HepG2 (cell line): ENCODE measurements around the gene CHST3. TPM values are rescaled to one million over a fixed set of nuclear protein-coding genes. Genes with fewer than 3 reads are reported as not detected.
A peak's percentile ranks its signal among the peaks of the same experiment; 100 is the strongest.

Experiments used
- ATAC-seq: fragments of 200-7000 bp; cut with Tn5 transposase; 3 replicates; pipeline ENCODE4 v1.9.1; 2020; ENCODE audit warnings: mild to moderate bottlenecking, moderate library complexity
- BruUV-seq: library from RNA; stranded (reverse); fragments of 400-500 nt; replicated peaks from 2 replicates; lab custom pipeline; 2021; lab: Mats Ljungman, UMichigan
- CTCF ChIA-PET: fragments of 300-600 bp; formaldehyde crosslinking; extraction: SDS; loops from one replicate; lab custom pipeline; 2021; ENCODE audit warnings: low total read pairs, inconsistent platforms, low intra/inter-chr PET ratio; lab: Yijun Ruan, JAX
- POLR2A ChIA-PET: fragments of 350-600 bp; sonication (Branson Sonifier 250); formaldehyde crosslinking; loops from one replicate; lab custom pipeline; 2020; ENCODE audit warnings: antibody characterized with exemption, inconsistent platforms; lab: Yijun Ruan, JAX
- DNase-seq: peaks from one replicate; pipeline ENCODE4 v3.0.0-alpha.2; 2015; ENCODE audit warnings: low spot score
- FAIRE-seq: peaks from 3 replicates; lab custom pipeline; 2011; peaks lifted over from hg19 to GRCh38; lab: Jason Lieb, UNC
- H2AFZ ChIP-seq: one replicate; pipeline ENCODE4 v1.6.1; 2011; ENCODE audit warnings: low read length, inconsistent platforms
- H3K27ac ChIP-seq: fragments of 300-600 bp; 3 replicates; pipeline ENCODE4 v1.8.0; 2011; ENCODE audit warnings: mixed run types, mild to moderate bottlenecking, mixed read lengths, low read length, inconsistent platforms; ENCODE audit not compliant: insufficient read depth; ENCODE audit errors: extremely low read length
- H3K27me3 ChIP-seq, 2 experiments: fragments of 200-600 bp in 1 of 2; 2 replicates in 1 of 2; 3 replicates in 1 of 2; pipeline versions ENCODE4 v1.6.0 to v1.8.0; 2011; ENCODE audit warnings: low read length in 2 of 2, mild to moderate bottlenecking in 2 of 2, moderate library complexity in 2 of 2, inconsistent platforms in 1 of 2; ENCODE audit not compliant: insufficient read depth in 2 of 2, control insufficient read depth in 1 of 2
- H3K36me3 ChIP-seq, 2 experiments: fragments of 200-600 bp in 1 of 2; replicated peaks in 1 of 2; 2 replicates in 1 of 2; 3 replicates in 1 of 2; pipeline versions ENCODE4 v1.5.1 to v1.8.0; 2011; ENCODE audit warnings: low read length in 2 of 2, inconsistent platforms in 1 of 2; ENCODE audit not compliant: insufficient read depth in 2 of 2, control insufficient read depth in 1 of 2
- H3K4me1 ChIP-seq: 2 replicates; pipeline ENCODE4 v1.5.1; 2012; ENCODE audit warnings: low read length, inconsistent platforms; ENCODE audit not compliant: insufficient read depth
- H3K4me2 ChIP-seq: 2 replicates; pipeline ENCODE4 v1.6.0; 2011; ENCODE audit warnings: low read depth, low read length, inconsistent platforms
- H3K4me3 ChIP-seq, 3 experiments: fragments of 200-600 bp in 1 of 3; sonication (generic), shearing (Covaris generic) in 1 of 3; replicated peaks in 1 of 3; 2 replicates each; pipeline ENCODE4 v1.5.1; 2011 to 2016; ENCODE audit warnings: low read length in 3 of 3, inconsistent platforms in 2 of 3, low read depth in 2 of 3, mild to moderate bottlenecking in 2 of 3, control low read depth in 1 of 3, mixed read lengths in 1 of 3; ENCODE audit not compliant: insufficient read depth in 1 of 3
- H3K79me2 ChIP-seq: one replicate; pipeline ENCODE4 v1.6.1; 2011; ENCODE audit warnings: low read length, inconsistent platforms; ENCODE audit not compliant: insufficient read depth
- H3K9ac ChIP-seq: 2 replicates; pipeline ENCODE4 v1.6.0; 2011; ENCODE audit warnings: mild to moderate bottlenecking, low read depth, low read length, inconsistent platforms; ENCODE audit not compliant: insufficient read depth
- H3K9me3 ChIP-seq: 2 replicates; pipeline ENCODE4 v1.5.1; 2012; ENCODE audit warnings: mild to moderate bottlenecking, low read length
- H4K20me1 ChIP-seq: 2 replicates; pipeline ENCODE4 v1.6.0; 2011; ENCODE audit warnings: inconsistent platforms, mild to moderate bottlenecking, low read length, moderate library complexity; ENCODE audit not compliant: insufficient read depth
- HNF1A ChIP-seq, 2 experiments: sonication (generic) in 1 of 2; formaldehyde crosslinking in 1 of 2; IDR thresholded peaks; 2 replicates each; pipeline versions ENCODE4 v1.4.0 to v1.6.1; 2016 to 2020; ENCODE audit warnings: borderline replicate concordance in 1 of 2, low read depth in 1 of 2, mild to moderate bottlenecking in 1 of 2, missing genetic modification reagents in 1 of 2
- HNRNPL ChIP-seq: fragments of 200-400 bp; formaldehyde crosslinking; IDR thresholded peaks from 2 replicates; pipeline ENCODE4 v1.6.1; 2017; ENCODE audit warnings: mild to moderate bottlenecking, low read depth, low read length
- IRF2 ChIP-seq: IDR thresholded peaks from 2 replicates; pipeline ENCODE4 v1.6.1; 2018; ENCODE audit warnings: missing genetic modification reagents, missing compliant biosample characterization
- ZBTB33 ChIP-seq: sonication (generic); formaldehyde crosslinking; IDR thresholded peaks from 2 replicates; pipeline ENCODE4 v1.4.0; 2020; ENCODE audit warnings: missing genetic modification reagents
- ZNF337 ChIP-seq: sonication (generic); formaldehyde crosslinking; IDR thresholded peaks from 2 replicates; pipeline ENCODE4 v1.5.1; 2020; ENCODE audit warnings: missing genetic modification reagents, low read depth, mild to moderate bottlenecking, borderline replicate concordance
- ZNF382 ChIP-seq: sonication (generic); formaldehyde crosslinking; IDR thresholded peaks from 2 replicates; pipeline ENCODE4 v1.5.0; 2020; ENCODE audit warnings: missing genetic modification reagents, mild to moderate bottlenecking, borderline replicate concordance
- ZNF44 ChIP-seq: sonication (generic); formaldehyde crosslinking; IDR thresholded peaks from 2 replicates; pipeline ENCODE4 v1.5.1; 2020; ENCODE audit warnings: mild to moderate bottlenecking, missing genetic modification reagents
- ZNF687 ChIP-seq: sonication (generic); formaldehyde crosslinking; IDR thresholded peaks from 2 replicates; pipeline ENCODE4 v1.5.1; 2020; ENCODE audit warnings: mild to moderate bottlenecking, missing genetic modification reagents, moderate library complexity
- WGBS: methylation state at CpG from one replicate; pipeline ENCODE4 v1.1.6; 2017; ENCODE audit warnings: low lambda C conversion rate; 5-methylcytosine and 5-hydroxymethylcytosine counted together
- in situ Hi-C: cut with HindIII; loops from 2 replicates; pipeline ENCODE4 v1.10.0; 2017; ENCODE audit warnings: low pct_unique_long_range_greater_than_20kb; ENCODE audit not compliant: extremely low pct_ligation_motif_present
- intact Hi-C: fragments of 100-400 bp; cut with micrococcal nuclease; formaldehyde crosslinking; loops from one replicate; pipeline ENCODE4 v1.10.0; 2022; ENCODE audit not compliant: unreplicated experiment
- polyA plus RNA-seq, 8 experiments: library from polyadenylated mRNA; depleted of rRNA in 3 of 8; stranded (reverse) in 7 of 8; unstranded in 1 of 8; fragments of >200 nt; fragmentation: Illumina TruSeq in 4 of 8; extraction: Trizol in 4 of 8; gene quantifications; 2 replicates each; pipeline versions ENCODE4 v1.2.1 to v1.2.3, GENCODE V29; 2011 to 2016; ENCODE audit warnings: low read depth in 4 of 8, missing spikeins in 1 of 8, mixed read lengths in 1 of 8; ENCODE audit not compliant: insufficient read depth in 1 of 8
- total RNA-seq, 5 experiments: library from RNA; depleted of rRNA; stranded (reverse); fragments of >200 nt; fragmentation: Illumina TruSeq; extraction: Trizol; gene quantifications; 2 replicates each; pipeline ENCODE4 v1.2.3, GENCODE V29; 2016; ENCODE audit warnings: low read depth in 1 of 5

The CHST3 gene
- total and polyA plus RNA-seq, 2 of the 13 experiments (the other 11 are each of a cell fraction or from before 2014, with no cell fraction given), result 7.2 to 18.7 TPM

- ChIA-PET POLR2A (interaction anchor here (1.8 kb wide), 1 partner anchor 20 kb away, joined by 7 read pairs; no protein-coding TSS in a partner anchor), CTCF (no interaction called here)
- in situ Hi-C loops, result no loop called here
- Histone ChIP-seq H3K4me2 (no peak overlapping the region), H3K9ac (no peak overlapping the region), H3K9me3 (no peaks in the 10 kb centered on the region), H3K79me2 (no peaks in the 10 kb centered on the region), H3K4me1 (peaks cover 55% of the 10 kb centered on the region), H3K4me3 (no peak overlapping the region), H2AFZ (no peak overlapping the region), H3K36me3 (peaks cover 13 to 24% of the 10 kb centered on the region in 2 experiments; a peak in 4 of 5 replicates), H4K20me1 (no peaks in the 10 kb centered on the region), H3K27me3 (no peaks in the 10 kb centered on the region), H3K27ac (no peak overlapping the region)
- 92% methylated on average over 5 of the region's 8 CpGs for WGBS
- no peak for DNase-seq
- ATAC-seq, result no peak
- intact Hi-C loops, result no loop called here
- TF ChIP-seq ZNF44, result no peak
- no peak for TF ChIP-seq IRF2 (CRISPR knock-in tag)
- no peak for TF ChIP-seq ZNF337
- TF ChIP-seq ZNF382, result no peak
- TF ChIP-seq ZBTB33 (CRISPR knock-in tag), result 0 out of 2 replicates have a peak, but pooled peaks have one; percentile 41
- TF ChIP-seq HNF1A (IDR thresholded peaks at IDR 0.05; ENCODE audit: low read depth), result no peak
- no peak for TF ChIP-seq HNF1A (CRISPR knock-in tag; IDR thresholded peaks at IDR 0.05; ENCODE audit: borderline replicate concordance)
- peak; percentile 23; the same call in 1 of the 2 replicates for TF ChIP-seq ZNF687 (CRISPR knock-in tag)
- TF ChIP-seq HNRNPL, result 0 out of 2 replicates have a peak, but pooled peaks have one; percentile 46
- no TSS peak for BruUV-seq
- FAIRE-seq, result no peak
Measured at GRCh38 chr10:72011468-72011867, 47.3 kb downstream of the CHST3 start.
